Endothelial cell of hepatic sinusoid (primary cell): ENCODE measurements around the gene LDLRAD3.
"Not testable (repeated sequence)": the region's sequence is repeated elsewhere in the genome, so short reads cannot be mapped to it uniquely, and the experiment has no call there.

Source experiments
- in situ Hi-C: cut with HindIII; loops from 2 replicates; pipeline ENCODE4 v1.10.0; 2017; ENCODE audit warnings: low sequenced_read_pairs

The LDLRAD3 gene

GRCh38 chr11:36038541-36038940 is 94.7 kb downstream of the LDLRAD3 start:
- in situ Hi-C loops: no loop called here

GRCh38 chr11:36039471-36039870 is 95.6 kb downstream of the LDLRAD3 start:
- in situ Hi-C loops: no loop called here

- in situ Hi-C loops: loop anchor here (5.0 kb wide), 2 partner anchors 55 to 80 kb away; no protein-coding TSS in a partner anchor
Observed at GRCh38 chr11:36041988-36042611, 98.2 kb downstream of the LDLRAD3 start.

- in situ Hi-C loops: loop anchor here (5.0 kb wide), 2 partner anchors 53 to 78 kb away; no protein-coding TSS in a partner anchor
Observed at GRCh38 chr11:36044636-36045035, 100.8 kb downstream of the LDLRAD3 start.

- in situ Hi-C loops: not testable (repeated sequence)
Observed at GRCh38 chr11:36045945-36046344, 102.1 kb downstream of the LDLRAD3 start.

GRCh38 chr11:36046932-36047331 is 103.1 kb downstream of the LDLRAD3 start:
- in situ Hi-C loops: no loop called here

GRCh38 chr11:36047344-36047743 is 103.5 kb downstream of the LDLRAD3 start:
- in situ Hi-C loops: no loop called here

- in situ Hi-C loops: no loop called here
Observed at GRCh38 chr11:36048496-36049247, 104.8 kb downstream of the LDLRAD3 start.

- in situ Hi-C loops: no loop called here
Observed at GRCh38 chr11:36051235-36052144, 107.6 kb downstream of the LDLRAD3 start.

- in situ Hi-C loops: no loop called here
Observed at GRCh38 chr11:36053281-36053680, 109.4 kb downstream of the LDLRAD3 start.

- in situ Hi-C loops: no loop called here
Observed at GRCh38 chr11:36053862-36054261, 110.0 kb downstream of the LDLRAD3 start.

GRCh38 chr11:36054628-36055027 is 110.8 kb downstream of the LDLRAD3 start:
- in situ Hi-C loops: no loop called here

GRCh38 chr11:36056160-36056751 is 112.4 kb downstream of the LDLRAD3 start:
- in situ Hi-C loops: no loop called here

- in situ Hi-C loops: no loop called here
Observed at GRCh38 chr11:36057379-36058042, 113.6 kb downstream of the LDLRAD3 start.

- in situ Hi-C loops: no loop called here
Observed at GRCh38 chr11:36059660-36060059, 115.8 kb downstream of the LDLRAD3 start.

GRCh38 chr11:36060926-36061325 is 117.1 kb downstream of the LDLRAD3 start:
- in situ Hi-C loops: no loop called here

GRCh38 chr11:36061471-36061870 is 117.6 kb downstream of the LDLRAD3 start:
- in situ Hi-C loops: no loop called here

- in situ Hi-C loops: no loop called here
Observed at GRCh38 chr11:36062796-36063365, 119.0 kb downstream of the LDLRAD3 start.

- in situ Hi-C loops: no loop called here
Observed at GRCh38 chr11:36065436-36065835, 121.6 kb downstream of the LDLRAD3 start.

- in situ Hi-C loops: no loop called here
Observed at GRCh38 chr11:36066891-36067290, 123.0 kb downstream of the LDLRAD3 start.
